ENCODE data around the gene CLN6.

CLN6 gene

DNA sequence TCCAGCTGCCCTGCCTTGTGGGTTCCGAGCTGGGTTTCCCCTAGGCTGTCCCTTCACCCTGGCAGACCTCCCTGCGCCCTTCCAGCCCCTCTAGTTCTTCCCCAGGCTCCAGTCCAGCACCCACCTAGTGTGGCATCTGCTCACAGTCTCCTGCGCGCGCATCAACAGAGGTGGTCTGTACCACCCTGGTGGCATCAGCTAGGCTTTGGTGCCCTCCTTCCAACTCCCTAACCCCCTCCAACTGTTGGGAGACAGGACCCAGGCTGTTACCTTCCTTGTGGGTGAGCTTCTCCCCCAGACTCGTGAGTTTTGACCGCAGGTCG is 32.4 kb downstream of the CLN6 start:
- no peaks in the 10 kb centered on the region for H3K9me3 ChIP-seq (ENCODE audit: insufficient read depth, low read depth, low read length)
- WGBS = 96% methylated on average over 8 of the region's 8 CpGs

DNA sequence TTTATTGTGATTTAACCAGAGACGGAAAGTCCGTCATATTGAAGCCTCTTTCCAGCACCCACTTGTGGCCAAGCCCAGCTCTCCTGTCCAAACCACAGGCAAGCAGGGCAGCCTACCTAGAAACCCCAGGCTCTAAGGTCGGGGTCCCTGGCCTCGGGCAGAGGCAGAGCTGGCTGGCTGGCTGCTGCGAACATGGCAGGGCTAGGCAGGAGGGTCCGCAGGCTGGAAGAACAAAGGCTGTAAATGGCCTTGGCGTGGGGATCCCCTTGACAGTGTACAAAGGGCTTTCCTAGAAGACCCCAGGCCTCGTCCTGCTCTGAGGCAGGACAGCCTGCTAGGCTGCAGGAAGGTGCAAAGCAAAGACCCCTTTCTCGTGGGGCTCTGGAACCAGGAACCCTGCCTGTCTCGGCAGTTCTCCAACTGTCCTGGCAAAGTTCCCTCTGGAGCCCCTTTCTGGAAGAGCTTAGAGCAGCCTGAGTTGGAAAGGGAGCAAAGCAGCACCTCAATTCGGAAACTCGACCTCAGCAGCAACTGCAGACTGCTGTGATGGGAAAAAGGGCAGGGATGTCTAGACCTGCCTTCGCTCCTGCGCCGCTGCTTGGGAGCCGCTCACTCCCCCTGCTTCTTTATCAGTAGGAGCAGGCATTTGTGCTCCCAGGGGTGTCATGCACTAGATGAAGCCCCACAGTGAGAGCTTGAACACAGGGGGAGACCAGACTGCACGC is 32.9 kb downstream of the CLN6 start:
- no peak overlapping the region for H3K27ac ChIP-seq (ENCODE audit: low read depth, low read length)
- H3K36me3 ChIP-seq (ENCODE audit: insufficient read depth, low read length) = peaks cover 21% of the 10 kb centered on the region
- no peaks in the 10 kb centered on the region for H3K27me3 ChIP-seq (ENCODE audit: insufficient read depth, low read length)
- no peak overlapping the region for H3K4me3 ChIP-seq (ENCODE audit: low read length)
- no peaks in the 10 kb centered on the region for H3K9me3 ChIP-seq (ENCODE audit: insufficient read depth, low read depth, low read length)
- H3K4me1 ChIP-seq (ENCODE audit: insufficient read depth, low read length) = peaks cover 14% of the 10 kb centered on the region
- 93% methylated on average over 17 of the region's 17 CpGs for WGBS
- no peak overlapping the region for H3K9ac ChIP-seq (ENCODE audit: low read depth, low read length)

More for the DNA sequence above, 32.4 kb downstream of the CLN6 start:
- Histone ChIP-seq H3K4me1 (ENCODE audit: insufficient read depth, low read length) (peaks cover 16% of the 10 kb centered on the region), H3K27me3 (ENCODE audit: insufficient read depth, low read length) (no peaks in the 10 kb centered on the region), H3K9ac (ENCODE audit: low read depth, low read length) (no peak overlapping the region), H3K36me3 (ENCODE audit: insufficient read depth, low read length) (peaks cover 20% of the 10 kb centered on the region), H3K27ac (ENCODE audit: low read depth, low read length) (no peak overlapping the region), H3K4me3 (ENCODE audit: low read length) (no peak overlapping the region)

GRCh38 chr15:68195336-68196112 is 34.0 kb downstream of the CLN6 start:
- no peak overlapping the region for H3K4me3 ChIP-seq (ENCODE audit: low read length)
- H3K9me3 ChIP-seq (ENCODE audit: insufficient read depth, low read depth, low read length) = no peaks in the 10 kb centered on the region
- no peak overlapping the region for H3K9ac ChIP-seq (ENCODE audit: low read depth, low read length)
- peaks cover 23% of the 10 kb centered on the region for H3K36me3 ChIP-seq (ENCODE audit: insufficient read depth, low read length)
- H3K4me1 ChIP-seq (ENCODE audit: insufficient read depth, low read length) = peaks cover 19% of the 10 kb centered on the region
- WGBS = 90% methylated on average over 8 of the region's 8 CpGs
- no peak overlapping the region for H3K27ac ChIP-seq (ENCODE audit: low read depth, low read length)
- no peaks in the 10 kb centered on the region for H3K27me3 ChIP-seq (ENCODE audit: insufficient read depth, low read length)

DNA sequence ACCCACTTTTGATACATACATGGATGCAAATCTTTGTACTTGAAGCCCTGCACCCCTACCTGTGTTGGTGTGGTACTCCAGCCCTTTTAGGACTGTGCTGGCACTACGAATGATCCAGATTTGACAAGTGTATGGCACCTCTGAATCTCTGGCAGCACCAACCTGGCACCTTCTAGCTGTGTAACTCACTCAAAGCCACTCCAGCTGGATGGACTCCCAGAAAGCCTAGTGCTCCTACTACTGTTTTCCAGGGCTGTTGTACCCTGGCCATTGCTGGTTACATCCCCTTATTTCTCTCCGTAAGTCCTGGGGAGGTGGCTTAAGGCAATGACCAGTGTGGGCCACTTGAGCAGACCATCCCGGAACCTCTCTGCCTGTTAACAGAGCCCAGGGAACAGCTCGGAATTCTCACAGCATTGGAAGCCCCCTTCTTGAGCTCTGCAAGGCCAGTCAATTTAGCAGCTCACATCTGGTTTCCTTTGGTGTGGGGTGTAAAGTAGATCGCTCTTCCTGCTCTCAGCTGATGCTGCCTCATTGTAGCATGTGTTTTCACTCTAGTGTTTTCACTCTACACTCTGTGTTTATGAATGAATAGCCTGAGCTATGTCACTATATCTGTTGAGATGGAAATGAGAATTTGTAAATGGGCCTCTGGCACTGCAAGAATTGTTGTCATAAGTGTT is 36.6 kb downstream of the CLN6 start:
- 97% methylated on average over 5 of the region's 5 CpGs for WGBS
- Histone ChIP-seq H3K36me3 (ENCODE audit: insufficient read depth, low read length) (peaks cover 43% of the 10 kb centered on the region), H3K27me3 (ENCODE audit: insufficient read depth, low read length) (no peaks in the 10 kb centered on the region), H3K27ac (ENCODE audit: low read depth, low read length) (no peak overlapping the region), H3K9me3 (ENCODE audit: insufficient read depth, low read depth, low read length) (no peaks in the 10 kb centered on the region), H3K4me1 (ENCODE audit: insufficient read depth, low read length) (peaks cover 11% of the 10 kb centered on the region), H3K9ac (ENCODE audit: low read depth, low read length) (no peak overlapping the region), H3K4me3 (ENCODE audit: low read length) (no peak overlapping the region)

DNA sequence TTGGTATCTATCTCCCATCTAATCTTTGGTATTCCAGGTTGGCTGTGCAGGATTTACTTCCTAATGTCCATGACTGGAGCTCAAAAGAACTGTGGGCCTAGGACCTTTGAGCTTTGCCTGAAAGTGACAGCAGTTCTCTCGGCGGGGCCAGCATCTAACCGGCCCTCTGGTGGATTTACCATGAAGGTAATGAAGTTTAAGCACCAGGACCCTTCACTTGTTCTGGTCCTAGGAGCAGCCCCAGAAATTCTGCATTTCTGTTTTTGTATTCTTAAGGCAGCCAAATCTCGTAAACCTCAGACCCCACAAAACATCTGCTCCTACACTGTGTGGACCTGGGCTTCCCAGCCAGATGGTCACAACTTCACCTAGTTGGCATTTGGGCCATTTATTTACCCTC is 37.4 kb downstream of the CLN6 start:
- WGBS = 94% methylated on average over 4 of the region's 4 CpGs
- Histone ChIP-seq H3K27ac (ENCODE audit: low read depth, low read length) (no peak overlapping the region), H3K9ac (ENCODE audit: low read depth, low read length) (no peak overlapping the region)

GRCh38 chr15:68191555-68191954 is 38.0 kb downstream of the CLN6 start:
- 70% methylated on average over 3 of the region's 3 CpGs for WGBS
- peaks cover 57% of the 10 kb centered on the region for H3K36me3 ChIP-seq (ENCODE audit: insufficient read depth, low read length)

More for the DNA sequence above, 37.4 kb downstream of the CLN6 start:
- Histone ChIP-seq H3K9me3 (ENCODE audit: insufficient read depth, low read depth, low read length) (no peaks in the 10 kb centered on the region), H3K4me3 (ENCODE audit: low read length) (no peak overlapping the region), H3K36me3 (ENCODE audit: insufficient read depth, low read length) (peaks cover 51% of the 10 kb centered on the region), H3K4me1 (ENCODE audit: insufficient read depth, low read length) (peaks cover 11% of the 10 kb centered on the region), H3K27me3 (ENCODE audit: insufficient read depth, low read length) (no peaks in the 10 kb centered on the region)

DNA sequence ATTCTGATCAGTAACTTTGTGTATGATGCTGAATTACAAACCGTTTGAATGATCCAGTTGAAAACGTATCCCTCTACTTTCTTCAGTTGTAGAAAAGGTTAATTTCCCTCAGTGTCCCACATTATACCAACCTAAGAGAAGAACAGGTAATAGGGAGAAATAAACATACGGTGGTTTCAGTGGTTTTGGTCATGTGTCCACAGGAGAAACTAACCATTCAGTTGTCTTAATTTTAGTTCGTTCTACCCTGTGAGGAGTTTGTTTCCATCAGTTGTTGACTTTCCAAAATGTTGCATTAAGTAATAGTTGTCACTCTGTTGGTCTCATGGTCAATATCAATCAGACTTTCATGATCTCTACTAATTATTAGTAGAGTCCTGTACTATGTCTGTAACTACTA is 39.5 kb downstream of the CLN6 start:
- no peak overlapping the region for H3K27ac ChIP-seq (ENCODE audit: low read depth, low read length)
- peaks cover 69% of the 10 kb centered on the region for H3K36me3 ChIP-seq (ENCODE audit: insufficient read depth, low read length)
- peaks cover 11% of the 10 kb centered on the region for H3K4me1 ChIP-seq (ENCODE audit: insufficient read depth, low read length)
- no peak overlapping the region for H3K9ac ChIP-seq (ENCODE audit: low read depth, low read length)
- H3K27me3 ChIP-seq (ENCODE audit: insufficient read depth, low read length) = no peaks in the 10 kb centered on the region
- WGBS = 96% methylated on average over 2 of the region's 4 CpGs
- no peaks in the 10 kb centered on the region for H3K9me3 ChIP-seq (ENCODE audit: insufficient read depth, low read depth, low read length)
- H3K4me3 ChIP-seq (ENCODE audit: low read length) = no peak overlapping the region

More at GRCh38 chr15:68191555-68191954, 38.0 kb downstream of the CLN6 start:
- Histone ChIP-seq H3K27ac (ENCODE audit: low read depth, low read length) (no peak overlapping the region), H3K4me3 (ENCODE audit: low read length) (no peak overlapping the region), H3K9ac (ENCODE audit: low read depth, low read length) (no peak overlapping the region), H3K4me1 (ENCODE audit: insufficient read depth, low read length) (peaks cover 11% of the 10 kb centered on the region), H3K9me3 (ENCODE audit: insufficient read depth, low read depth, low read length) (no peaks in the 10 kb centered on the region), H3K27me3 (ENCODE audit: insufficient read depth, low read length) (no peaks in the 10 kb centered on the region)

- WGBS = 100% methylated on average over 2 of the region's 2 CpGs
Measured at GRCh38 chr15:68188647-68189046, 40.9 kb downstream of the CLN6 start.

GRCh38 chr15:68187559-68187958 is 42.0 kb downstream of the CLN6 start:
- H3K9ac ChIP-seq (ENCODE audit: low read depth, low read length) = no peak overlapping the region
- no peaks in the 10 kb centered on the region for H3K9me3 ChIP-seq (ENCODE audit: insufficient read depth, low read depth, low read length)
- H3K27ac ChIP-seq (ENCODE audit: low read depth, low read length) = no peak overlapping the region
- 97% methylated on average over 8 of the region's 9 CpGs for WGBS
- peaks cover 11% of the 10 kb centered on the region for H3K4me1 ChIP-seq (ENCODE audit: insufficient read depth, low read length)
- peaks cover 79% of the 10 kb centered on the region for H3K36me3 ChIP-seq (ENCODE audit: insufficient read depth, low read length)
- no peak overlapping the region for H3K4me3 ChIP-seq (ENCODE audit: low read length)
- no peaks in the 10 kb centered on the region for H3K27me3 ChIP-seq (ENCODE audit: insufficient read depth, low read length)

More at GRCh38 chr15:68188647-68189046, 40.9 kb downstream of the CLN6 start:
- H3K4me3 ChIP-seq (ENCODE audit: low read length) = no peak overlapping the region
- H3K9ac ChIP-seq (ENCODE audit: low read depth, low read length) = no peak overlapping the region
- no peaks in the 10 kb centered on the region for H3K27me3 ChIP-seq (ENCODE audit: insufficient read depth, low read length)
- peaks cover 79% of the 10 kb centered on the region for H3K36me3 ChIP-seq (ENCODE audit: insufficient read depth, low read length)
- H3K9me3 ChIP-seq (ENCODE audit: insufficient read depth, low read depth, low read length) = no peaks in the 10 kb centered on the region
- peaks cover 11% of the 10 kb centered on the region for H3K4me1 ChIP-seq (ENCODE audit: insufficient read depth, low read length)
- H3K27ac ChIP-seq (ENCODE audit: low read depth, low read length) = no peak overlapping the region

GRCh38 chr15:68186671-68187397 is 42.7 kb downstream of the CLN6 start:
- Histone ChIP-seq H3K9me3 (ENCODE audit: insufficient read depth, low read depth, low read length) (no peaks in the 10 kb centered on the region), H3K4me1 (ENCODE audit: insufficient read depth, low read length) (peaks cover 10% of the 10 kb centered on the region), H3K36me3 (ENCODE audit: insufficient read depth, low read length) (peaks cover 80% of the 10 kb centered on the region), H3K27ac (ENCODE audit: low read depth, low read length) (no peak overlapping the region), H3K4me3 (ENCODE audit: low read length) (no peak overlapping the region), H3K9ac (ENCODE audit: low read depth, low read length) (no peak overlapping the region), H3K27me3 (ENCODE audit: insufficient read depth, low read length) (no peaks in the 10 kb centered on the region)
- WGBS = 85% methylated on average over 3 of the region's 5 CpGs
